Tibial nerve (tissue), 4 donors: Measurements from ENCODE around the gene TFAP2D.

ENCODE experiments used
- CTCF ChIP-seq, 5 experiments: fragments of 200-600 bp in 3 of 5; fragments of 450-650 bp in 2 of 5; sonication (generic) in 3 of 5; IDR thresholded peaks; one replicate each; pipeline ENCODE4 v1.5.1; 2016 to 2019; ENCODE audit warnings: antibody characterized with exemption in 5 of 5, mild to moderate bottlenecking in 3 of 5, moderate library complexity in 2 of 5
- EP300 ChIP-seq, 2 donors: sonication (generic); formaldehyde crosslinking; IDR thresholded peaks; one replicate each; pipeline ENCODE4 v1.6.1; 2017; ENCODE audit warnings: antibody characterized with exemption in 2 of 2, mild to moderate bottlenecking in 1 of 2
- POLR2A ChIP-seq, 2 donors: fragments of 450-650 bp; IDR thresholded peaks; one replicate each; pipeline ENCODE4 v1.6.1; 2017; ENCODE audit warnings: antibody characterized with exemption in 2 of 2, mild to moderate bottlenecking in 2 of 2, moderate library complexity in 2 of 2

- TF ChIP-seq CTCF (IDR thresholded peaks at IDR 0.05) (no peak), EP300 (IDR thresholded peaks at IDR 0.05) (no peak), POLR2A (IDR thresholded peaks at IDR 0.05) (no peak)
Measured at GRCh38 chr6:50795574-50795973, 82.2 kb downstream of the TFAP2D start.
